GM21515 (cell line): ENCODE data around the gene NMUR1.

Experiments
- ATAC-seq: cut with Tn5 transposase; IDR thresholded peaks from one replicate; pipeline ENCODE4 v1.9.1; 2021; ENCODE audit not compliant: unreplicated experiment

Gene NMUR1

GRCh38 chr2:231489990-231490389 lies 40.3 kb downstream of the NMUR1 start:
- ATAC-seq, result no peak

GRCh38 chr2:231488331-231488730 lies 41.9 kb downstream of the NMUR1 start:
- no peak for ATAC-seq

- no peak for ATAC-seq
Measured at GRCh38 chr2:231486851-231487596, 43.2 kb downstream of the NMUR1 start.

GRCh38 chr2:231483398-231484329 lies 46.6 kb downstream of the NMUR1 start:
- no peak for ATAC-seq

GRCh38 chr2:231482806-231483391 lies 47.3 kb downstream of the NMUR1 start:
- peak; percentile 75 for ATAC-seq

- ATAC-seq, result no peak
Measured at GRCh38 chr2:231480781-231481180, 49.5 kb downstream of the NMUR1 start.

GRCh38 chr2:231479455-231479854 lies 50.8 kb downstream of the NMUR1 start:
- no peak for ATAC-seq

- ATAC-seq, result no peak
Measured at GRCh38 chr2:231476920-231477319, 53.3 kb downstream of the NMUR1 start.

- no peak for ATAC-seq
Measured at GRCh38 chr2:231475965-231476364, 54.3 kb downstream of the NMUR1 start.
